HL-60 (cell line): Measurements from ENCODE around the gene MUSTN1.

Source experiments
- GABPA ChIP-seq: IDR thresholded peaks from 2 replicates; pipeline ENCODE4 v1.6.1; 2012; ENCODE audit warnings: low read depth
- POLR2AphosphoS5 ChIP-seq: IDR thresholded peaks from 2 replicates; pipeline ENCODE4 v1.6.1; 2012; ENCODE audit warnings: low read depth
- SPI1 ChIP-seq: IDR thresholded peaks from 2 replicates; pipeline ENCODE4 v1.6.1; 2012; ENCODE audit warnings: low read depth, mild to moderate bottlenecking, borderline replicate concordance
- TF ChIP-seq, protein P1 (sequence below): IDR thresholded peaks from one replicate; pipeline ENCODE4 v1.5.1; 2011; ENCODE audit warnings: low read length, control low read depth, inconsistent platforms; ENCODE audit not compliant: insufficient read depth
- TF ChIP-seq, protein P2 (sequence below): IDR thresholded peaks from 2 replicates; pipeline ENCODE4 v1.6.1; 2012; ENCODE audit warnings: low read depth; ENCODE audit not compliant: insufficient replicate concordance

DNA sequence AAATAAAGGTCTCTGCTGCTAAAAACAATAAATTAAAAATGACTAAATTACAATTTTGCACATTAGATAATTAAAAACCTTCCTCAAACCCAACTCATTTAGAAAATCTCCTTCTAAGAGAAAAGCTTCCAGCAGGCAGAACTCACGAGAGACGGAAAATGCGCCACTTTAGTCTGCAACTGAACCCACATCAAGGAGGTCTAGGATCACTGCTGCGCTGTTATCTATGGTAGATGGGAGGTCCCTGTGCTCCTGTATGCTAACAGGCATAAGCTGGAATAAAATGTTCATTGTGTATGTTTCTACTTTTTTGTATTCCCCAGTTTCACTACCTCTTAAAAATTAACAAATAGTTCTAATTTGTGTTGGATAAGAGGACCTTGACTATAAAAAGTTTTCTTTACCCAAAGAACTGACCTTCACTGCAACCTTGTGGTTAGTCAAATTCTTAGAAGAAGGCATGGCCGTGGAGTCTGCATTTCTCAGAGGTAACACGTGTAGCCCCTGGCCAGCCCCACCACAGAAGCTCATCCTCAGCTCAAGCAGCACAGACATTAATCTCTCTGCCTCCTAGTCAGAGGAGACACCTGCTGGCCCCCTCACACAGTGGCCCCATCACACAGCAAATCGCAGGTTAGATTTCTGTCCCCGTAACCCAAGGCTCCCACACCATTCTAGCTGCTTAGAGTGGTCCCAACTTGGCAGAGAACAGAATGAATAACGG is 40.2 kb upstream of the MUSTN1 start:
- TF ChIP-seq, protein P1, sequence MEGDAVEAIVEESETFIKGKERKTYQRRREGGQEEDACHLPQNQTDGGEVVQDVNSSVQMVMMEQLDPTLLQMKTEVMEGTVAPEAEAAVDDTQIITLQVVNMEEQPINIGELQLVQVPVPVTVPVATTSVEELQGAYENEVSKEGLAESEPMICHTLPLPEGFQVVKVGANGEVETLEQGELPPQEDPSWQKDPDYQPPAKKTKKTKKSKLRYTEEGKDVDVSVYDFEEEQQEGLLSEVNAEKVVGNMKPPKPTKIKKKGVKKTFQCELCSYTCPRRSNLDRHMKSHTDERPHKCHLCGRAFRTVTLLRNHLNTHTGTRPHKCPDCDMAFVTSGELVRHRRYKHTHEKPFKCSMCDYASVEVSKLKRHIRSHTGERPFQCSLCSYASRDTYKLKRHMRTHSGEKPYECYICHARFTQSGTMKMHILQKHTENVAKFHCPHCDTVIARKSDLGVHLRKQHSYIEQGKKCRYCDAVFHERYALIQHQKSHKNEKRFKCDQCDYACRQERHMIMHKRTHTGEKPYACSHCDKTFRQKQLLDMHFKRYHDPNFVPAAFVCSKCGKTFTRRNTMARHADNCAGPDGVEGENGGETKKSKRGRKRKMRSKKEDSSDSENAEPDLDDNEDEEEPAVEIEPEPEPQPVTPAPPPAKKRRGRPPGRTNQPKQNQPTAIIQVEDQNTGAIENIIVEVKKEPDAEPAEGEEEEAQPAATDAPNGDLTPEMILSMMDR = no peak
- no peak for TF ChIP-seq POLR2AphosphoS5
- no peak for TF ChIP-seq SPI1
- TF ChIP-seq GABPA = no peak
- TF ChIP-seq, protein P2, sequence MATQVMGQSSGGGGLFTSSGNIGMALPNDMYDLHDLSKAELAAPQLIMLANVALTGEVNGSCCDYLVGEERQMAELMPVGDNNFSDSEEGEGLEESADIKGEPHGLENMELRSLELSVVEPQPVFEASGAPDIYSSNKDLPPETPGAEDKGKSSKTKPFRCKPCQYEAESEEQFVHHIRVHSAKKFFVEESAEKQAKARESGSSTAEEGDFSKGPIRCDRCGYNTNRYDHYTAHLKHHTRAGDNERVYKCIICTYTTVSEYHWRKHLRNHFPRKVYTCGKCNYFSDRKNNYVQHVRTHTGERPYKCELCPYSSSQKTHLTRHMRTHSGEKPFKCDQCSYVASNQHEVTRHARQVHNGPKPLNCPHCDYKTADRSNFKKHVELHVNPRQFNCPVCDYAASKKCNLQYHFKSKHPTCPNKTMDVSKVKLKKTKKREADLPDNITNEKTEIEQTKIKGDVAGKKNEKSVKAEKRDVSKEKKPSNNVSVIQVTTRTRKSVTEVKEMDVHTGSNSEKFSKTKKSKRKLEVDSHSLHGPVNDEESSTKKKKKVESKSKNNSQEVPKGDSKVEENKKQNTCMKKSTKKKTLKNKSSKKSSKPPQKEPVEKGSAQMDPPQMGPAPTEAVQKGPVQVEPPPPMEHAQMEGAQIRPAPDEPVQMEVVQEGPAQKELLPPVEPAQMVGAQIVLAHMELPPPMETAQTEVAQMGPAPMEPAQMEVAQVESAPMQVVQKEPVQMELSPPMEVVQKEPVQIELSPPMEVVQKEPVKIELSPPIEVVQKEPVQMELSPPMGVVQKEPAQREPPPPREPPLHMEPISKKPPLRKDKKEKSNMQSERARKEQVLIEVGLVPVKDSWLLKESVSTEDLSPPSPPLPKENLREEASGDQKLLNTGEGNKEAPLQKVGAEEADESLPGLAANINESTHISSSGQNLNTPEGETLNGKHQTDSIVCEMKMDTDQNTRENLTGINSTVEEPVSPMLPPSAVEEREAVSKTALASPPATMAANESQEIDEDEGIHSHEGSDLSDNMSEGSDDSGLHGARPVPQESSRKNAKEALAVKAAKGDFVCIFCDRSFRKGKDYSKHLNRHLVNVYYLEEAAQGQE = no peak
